Measurements from ENCODE around the gene STOX2.

Gene STOX2

GRCh38 chr4:183921335-183921734 is 16.2 kb downstream of the STOX2 start:
- H3K36me3 ChIP-seq (ENCODE audit: low read length): no peaks in the 10 kb centered on the region
- H3K9me2 ChIP-seq (replicated peaks; ENCODE audit: insufficient read depth, low read length): no peaks in the 10 kb centered on the region
- no peaks in the 10 kb centered on the region for H4K20me1 ChIP-seq (ENCODE audit: low read depth, low read length)
- no peak overlapping the region for H2AFZ ChIP-seq (ENCODE audit: low read depth, low read length, severe bottlenecking)
- H3K27ac ChIP-seq (ENCODE audit: low read depth, low read length): no peak overlapping the region
- H3K4me3 ChIP-seq (ENCODE audit: insufficient read depth, low read length, poor library complexity, severe bottlenecking): no peak overlapping the region
- no peaks in the 10 kb centered on the region for H3K79me2 ChIP-seq (ENCODE audit: insufficient read depth, low read length)
- H3K9ac ChIP-seq (ENCODE audit: low read length): no peak overlapping the region
- TF ChIP-seq EZH2phosphoT487 (conservative IDR thresholded peaks at IDR 0.05; ENCODE audit: low read length): no peak
- no peak for TF ChIP-seq CTCF (IDR thresholded peaks at IDR 0.05; ENCODE audit: insufficient read depth, low read length, poor library complexity, severe bottlenecking)
- no peaks in the 10 kb centered on the region; the same call in 1 of the 2 replicates for H3F3A ChIP-seq (ENCODE audit: insufficient read depth)
- no peaks in the 10 kb centered on the region for H3K9me3 ChIP-seq (ENCODE audit: insufficient read depth, low read length)
- no peaks in the 10 kb centered on the region for H3K27me3 ChIP-seq (ENCODE audit: low read length)
- H3K4me2 ChIP-seq (ENCODE audit: low read depth, low read length, poor library complexity, severe bottlenecking): no peak overlapping the region

DNA sequence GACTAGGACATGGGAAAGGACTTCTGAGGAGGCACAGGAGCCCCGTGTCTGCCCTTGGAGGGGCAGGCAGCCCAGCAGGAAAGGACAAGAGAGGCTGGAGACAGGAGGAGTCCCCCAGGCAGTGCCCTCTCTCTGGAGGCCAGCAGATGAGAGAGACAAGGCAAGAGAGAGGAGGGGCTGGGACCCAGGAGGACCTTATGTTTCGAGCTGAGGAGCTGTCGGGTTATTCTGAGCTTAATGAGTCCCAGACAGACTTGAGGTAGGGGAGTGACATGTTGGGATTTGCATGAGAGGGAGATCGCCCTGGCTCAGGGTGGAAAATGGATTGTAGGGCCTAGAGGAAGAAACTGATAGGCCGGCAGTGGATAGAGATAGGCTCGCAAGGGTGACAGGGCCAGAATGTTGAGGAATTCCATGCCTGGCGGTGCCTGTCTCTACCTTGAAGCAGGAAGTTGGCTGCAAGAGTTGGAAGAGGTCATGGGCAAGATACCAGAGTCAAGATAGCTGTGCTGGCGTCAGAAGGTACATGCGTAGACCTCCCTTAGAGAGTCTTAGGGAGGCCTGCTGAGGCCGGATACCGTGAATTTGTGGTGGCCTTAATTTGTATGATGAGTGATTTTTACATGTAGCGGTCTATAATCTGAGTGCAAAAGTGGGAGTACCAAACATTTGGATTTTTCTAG is 19.4 kb downstream of the STOX2 start:
- Histone ChIP-seq H3K4me2 (ENCODE audit: low read depth, low read length, poor library complexity, severe bottlenecking) (no peak overlapping the region), H4K20me1 (ENCODE audit: low read depth, low read length) (no peaks in the 10 kb centered on the region), H3K27me3 (ENCODE audit: low read length) (no peaks in the 10 kb centered on the region), H3K36me3 (ENCODE audit: low read length) (no peaks in the 10 kb centered on the region), H3K9me2 (replicated peaks; ENCODE audit: insufficient read depth, low read length) (no peaks in the 10 kb centered on the region), H2AFZ (ENCODE audit: low read depth, low read length, severe bottlenecking) (no peak overlapping the region), H3F3A (ENCODE audit: insufficient read depth) (no peaks in the 10 kb centered on the region; the same call in 1 of the 2 replicates), H3K9ac (ENCODE audit: low read length) (no peak overlapping the region), H3K9me3 (ENCODE audit: insufficient read depth, low read length) (no peaks in the 10 kb centered on the region), H3K27ac (ENCODE audit: low read depth, low read length) (no peak overlapping the region), H3K79me2 (ENCODE audit: insufficient read depth, low read length) (no peaks in the 10 kb centered on the region), H3K4me3 (ENCODE audit: insufficient read depth, low read length, poor library complexity, severe bottlenecking) (no peak overlapping the region)
- TF ChIP-seq EZH2phosphoT487 (conservative IDR thresholded peaks at IDR 0.05; ENCODE audit: low read length) (no peak), CTCF (IDR thresholded peaks at IDR 0.05; ENCODE audit: insufficient read depth, low read length, poor library complexity, severe bottlenecking) (no peak)

DNA sequence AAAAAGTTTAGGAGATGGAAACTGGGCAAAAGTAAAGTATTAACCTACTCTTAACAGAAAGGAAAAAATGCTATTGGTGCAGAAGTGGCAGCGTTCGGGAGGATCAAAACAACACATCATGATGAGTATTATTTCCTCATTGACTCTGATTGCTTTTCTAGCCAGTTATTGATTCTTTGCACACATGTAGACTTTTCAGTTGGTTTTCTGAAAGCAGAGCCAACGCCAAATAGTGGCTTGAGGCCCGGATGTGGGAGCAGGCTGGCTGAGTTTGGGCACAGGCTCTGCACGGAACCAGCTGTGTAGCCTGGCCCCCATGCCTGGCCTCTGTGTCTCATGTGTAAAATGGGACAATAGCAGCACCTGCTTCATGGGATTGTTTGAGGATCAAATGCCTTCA is 21.8 kb downstream of the STOX2 start:
- Histone ChIP-seq H2AFZ (ENCODE audit: low read depth, low read length, severe bottlenecking) (no peak overlapping the region), H3K36me3 (ENCODE audit: low read length) (no peaks in the 10 kb centered on the region), H3K27ac (ENCODE audit: low read depth, low read length) (no peak overlapping the region), H3K4me3 (ENCODE audit: insufficient read depth, low read length, poor library complexity, severe bottlenecking) (no peak overlapping the region), H3K4me2 (ENCODE audit: low read depth, low read length, poor library complexity, severe bottlenecking) (no peak overlapping the region), H3K27me3 (ENCODE audit: low read length) (no peaks in the 10 kb centered on the region), H3F3A (ENCODE audit: insufficient read depth) (no peaks in the 10 kb centered on the region; the same call in 1 of the 2 replicates), H3K9ac (ENCODE audit: low read length) (no peak overlapping the region), H4K20me1 (ENCODE audit: low read depth, low read length) (no peaks in the 10 kb centered on the region), H3K79me2 (ENCODE audit: insufficient read depth, low read length) (no peaks in the 10 kb centered on the region), H3K9me2 (replicated peaks; ENCODE audit: insufficient read depth, low read length) (no peaks in the 10 kb centered on the region), H3K9me3 (ENCODE audit: insufficient read depth, low read length) (no peaks in the 10 kb centered on the region)
- no peak for TF ChIP-seq EZH2phosphoT487 (conservative IDR thresholded peaks at IDR 0.05; ENCODE audit: low read length)
- no peak for TF ChIP-seq CTCF (IDR thresholded peaks at IDR 0.05; ENCODE audit: insufficient read depth, low read length, poor library complexity, severe bottlenecking)
